ENCODE results near the gene PRR14L. TPM values are rescaled to one million over a fixed set of nuclear protein-coding genes. Genes with fewer than 3 reads are reported as not detected.
"Not testable (repeated sequence)": the region's sequence is repeated elsewhere in the genome, so short reads cannot be mapped to it uniquely, and the experiment has no call there.

The PRR14L gene
- total RNA-seq, 4 donors from 2014 or later = 23.6 to 66.0 (median 35.4) TPM

- TF ChIP-seq POLR2AphosphoS5 (IDR thresholded peaks at IDR 0.05) (no peak), CTCF (IDR thresholded peaks at IDR 0.05) (no peak)
- Histone ChIP-seq H3K4me1 (no peaks in the 10 kb centered on the region), H3K36me3 (peaks cover 42% of the 10 kb centered on the region), H3K27ac (no peak overlapping the region), H3K9me3 (no peaks in the 10 kb centered on the region), H3K27me3 (no peaks in the 10 kb centered on the region), H3K4me3 (no peak overlapping the region)
- 88% methylated on average over 5 of the region's 5 CpGs for WGBS
- DNase-seq (ENCODE audit: low spot score in 2 of 2) = no peak
These were observed 26.2 kb downstream of the PRR14L start for GRCh38 chr22:31723723-31724122.

- no peak for TF ChIP-seq EP300 (IDR thresholded peaks at IDR 0.05)
- Histone ChIP-seq H3K4me1 (no peaks in the 10 kb centered on the region), H3K27ac (no peak overlapping the region), H3K27me3 (no peaks in the 10 kb centered on the region), H3K4me3 (no peak overlapping the region), H3K36me3 (peaks cover 68% of the 10 kb centered on the region), H3K9me3 (no peaks in the 10 kb centered on the region)
- DNase-seq (ENCODE audit: low spot score in 2 of 2) = no peak
- WGBS = 93% methylated on average over 7 of the region's 7 CpGs
These were observed 30.0 kb downstream of the PRR14L start for GRCh38 chr22:31719850-31720471.

GRCh38 chr22:31715147-31715778, 34.7 kb downstream of the PRR14L start:
- 74% methylated on average over 5 of the region's 5 CpGs for WGBS
- DNase-seq (ENCODE audit: low spot score in 2 of 2) = no peak

GRCh38 chr22:31711226-31711625, 38.7 kb downstream of the PRR14L start:
- H3K27ac ChIP-seq; H3K4me1 ChIP-seq; H3K9me3 ChIP-seq; H3K27me3 ChIP-seq; H3K4me3 ChIP-seq; DNase-seq (ENCODE audit: low spot score in 2 of 2): not testable (repeated sequence)
- WGBS = 91% methylated on average over 12 of the region's 12 CpGs
- H3K36me3 ChIP-seq = peaks cover 76% of the 10 kb centered on the region

More at GRCh38 chr22:31715147-31715778, 34.7 kb downstream of the PRR14L start:
- H3K36me3 ChIP-seq = peaks cover 88% of the 10 kb centered on the region
- TF ChIP-seq POLR2A (IDR thresholded peaks at IDR 0.05) (no peak), CTCF (IDR thresholded peaks at IDR 0.05) (no peak), POLR2AphosphoS5 (IDR thresholded peaks at IDR 0.05) (no peak), EP300 (IDR thresholded peaks at IDR 0.05) (no peak)
- no peaks in the 10 kb centered on the region for H3K9me3 ChIP-seq
- no peak overlapping the region for H3K27ac ChIP-seq
- H3K27me3 ChIP-seq = no peaks in the 10 kb centered on the region
- H3K4me1 ChIP-seq = no peaks in the 10 kb centered on the region
- no peak overlapping the region for H3K4me3 ChIP-seq

- Histone ChIP-seq H3K4me3 (no peak overlapping the region), H3K9me3 (no peaks in the 10 kb centered on the region), H3K36me3 (peaks cover 72% of the 10 kb centered on the region), H3K4me1 (no peaks in the 10 kb centered on the region), H3K27me3 (no peaks in the 10 kb centered on the region), H3K27ac (no peak overlapping the region)
- no peak for DNase-seq (ENCODE audit: low spot score in 2 of 2)
- TF ChIP-seq POLR2A (IDR thresholded peaks at IDR 0.05) (no peak), EP300 (IDR thresholded peaks at IDR 0.05) (no peak), CTCF (IDR thresholded peaks at IDR 0.05) (no peak), POLR2AphosphoS5 (IDR thresholded peaks at IDR 0.05) (no peak)
- WGBS = 94% methylated on average over 8 of the region's 8 CpGs
These were observed 42.4 kb downstream of the PRR14L start for GRCh38 chr22:31707519-31707918.

- 90% methylated on average over 4 of the region's 4 CpGs for WGBS
- H3K4me3 ChIP-seq = no peak overlapping the region
- no peaks in the 10 kb centered on the region for H3K27me3 ChIP-seq
- H3K9me3 ChIP-seq = no peaks in the 10 kb centered on the region
- no peak for DNase-seq (ENCODE audit: low spot score in 2 of 2)
- H3K27ac ChIP-seq = no peak overlapping the region
- H3K36me3 ChIP-seq = peaks cover 97% of the 10 kb centered on the region
- no peaks in the 10 kb centered on the region for H3K4me1 ChIP-seq
- TF ChIP-seq EP300 (IDR thresholded peaks at IDR 0.05) (no peak), POLR2AphosphoS5 (IDR thresholded peaks at IDR 0.05) (no peak), POLR2A (IDR thresholded peaks at IDR 0.05) (no peak), CTCF (IDR thresholded peaks at IDR 0.05) (no peak)
These were observed 54.5 kb downstream of the PRR14L start for GRCh38 chr22:31695423-31695822.

- not testable (repeated sequence) for H3K9me3 ChIP-seq; DNase-seq (ENCODE audit: low spot score in 2 of 2); H3K4me3 ChIP-seq; H3K27me3 ChIP-seq; H3K4me1 ChIP-seq; H3K27ac ChIP-seq
- WGBS = 96% methylated on average over 9 of the region's 11 CpGs
- peaks cover 92% of the 10 kb centered on the region for H3K36me3 ChIP-seq
These were observed 55.9 kb downstream of the PRR14L start for GRCh38 chr22:31694046-31694445.
